SJSA1 (cell line): Measurements from ENCODE around the gene CHD9. TPM values are rescaled to one million over a fixed set of nuclear protein-coding genes. Genes with fewer than 3 reads are reported as not detected.
"Not testable (repeated sequence)": the region's sequence is repeated elsewhere in the genome, so short reads cannot be mapped to it uniquely, and the experiment has no call there.

ENCODE experiments used
- DNase-seq, 2 experiments: peaks; one replicate each; pipeline ENCODE4 v3.0.0-alpha.2; 2015 to 2020; ENCODE audit warnings: low spot score in 2 of 2, low read depth in 1 of 2
- H3K27ac ChIP-seq: fragments of 250-450 bp; sonication (Bioruptor Pico); 2 replicates; pipeline ENCODE4 v1.5.1; 2020; ENCODE audit warnings: mild to moderate bottlenecking, moderate library complexity
- H3K27me3 ChIP-seq: fragments of 250-450 bp; sonication (Bioruptor Pico); replicated peaks from 2 replicates; pipeline ENCODE4 v1.5.1; 2020; ENCODE audit warnings: mild to moderate bottlenecking, moderate library complexity
- H3K36me3 ChIP-seq: fragments of 250-450 bp; sonication (Bioruptor Pico); 2 replicates; pipeline ENCODE4 v1.5.1; 2020; ENCODE audit warnings: mild to moderate bottlenecking
- H3K4me1 ChIP-seq: fragments of 250-450 bp; sonication (Bioruptor Pico); replicated peaks from 2 replicates; pipeline ENCODE4 v1.6.1; 2021; ENCODE audit warnings: mild to moderate bottlenecking
- H3K4me3 ChIP-seq: fragments of 250-450 bp; sonication (Bioruptor Pico); 2 replicates; pipeline ENCODE4 v1.5.1; 2020; ENCODE audit warnings: mild to moderate bottlenecking
- H3K9me3 ChIP-seq: fragments of 250-450 bp; sonication (Bioruptor Pico); replicated peaks from 2 replicates; pipeline ENCODE4 v1.5.1; 2020; ENCODE audit warnings: mild to moderate bottlenecking
- total RNA-seq: library from RNA; depleted of rRNA; stranded (reverse); fragments of >200 nt; shearing (Covaris generic); gene quantifications from 2 replicates; pipeline ENCODE4 v1.2.3, GENCODE V29; 2014; rRNA removed

The CHD9 gene, protein sequence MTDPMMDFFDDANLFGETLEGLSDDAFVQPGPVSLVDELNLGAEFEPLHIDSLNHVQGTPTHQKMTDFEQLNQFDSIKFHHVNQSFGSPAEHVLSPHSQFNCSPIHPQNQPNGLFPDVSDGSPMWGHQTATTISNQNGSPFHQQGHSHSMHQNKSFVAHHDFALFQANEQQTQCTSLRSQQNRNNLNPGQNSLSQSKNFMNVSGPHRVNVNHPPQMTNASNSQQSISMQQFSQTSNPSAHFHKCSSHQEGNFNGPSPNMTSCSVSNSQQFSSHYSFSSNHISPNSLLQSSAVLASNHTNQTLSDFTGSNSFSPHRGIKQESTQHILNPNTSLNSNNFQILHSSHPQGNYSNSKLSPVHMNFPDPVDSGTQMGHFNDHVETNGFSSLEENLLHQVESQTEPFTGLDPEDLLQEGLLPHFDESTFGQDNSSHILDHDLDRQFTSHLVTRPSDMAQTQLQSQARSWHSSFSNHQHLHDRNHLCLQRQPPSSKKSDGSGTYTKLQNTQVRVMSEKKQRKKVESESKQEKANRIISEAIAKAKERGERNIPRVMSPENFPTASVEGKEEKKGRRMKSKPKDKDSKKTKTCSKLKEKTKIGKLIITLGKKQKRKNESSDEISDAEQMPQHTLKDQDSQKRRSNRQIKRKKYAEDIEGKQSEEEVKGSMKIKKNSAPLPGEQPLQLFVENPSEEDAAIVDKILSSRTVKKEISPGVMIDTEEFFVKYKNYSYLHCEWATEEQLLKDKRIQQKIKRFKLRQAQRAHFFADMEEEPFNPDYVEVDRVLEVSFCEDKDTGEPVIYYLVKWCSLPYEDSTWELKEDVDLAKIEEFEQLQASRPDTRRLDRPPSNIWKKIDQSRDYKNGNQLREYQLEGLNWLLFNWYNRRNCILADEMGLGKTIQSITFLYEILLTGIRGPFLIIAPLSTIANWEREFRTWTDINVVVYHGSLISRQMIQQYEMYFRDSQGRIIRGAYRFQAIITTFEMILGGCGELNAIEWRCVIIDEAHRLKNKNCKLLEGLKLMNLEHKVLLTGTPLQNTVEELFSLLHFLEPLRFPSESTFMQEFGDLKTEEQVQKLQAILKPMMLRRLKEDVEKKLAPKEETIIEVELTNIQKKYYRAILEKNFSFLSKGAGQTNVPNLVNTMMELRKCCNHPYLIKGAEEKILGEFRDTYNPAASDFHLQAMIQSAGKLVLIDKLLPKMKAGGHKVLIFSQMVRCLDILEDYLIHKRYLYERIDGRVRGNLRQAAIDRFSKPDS (N-terminal part only)
- total RNA-seq = 14.7 and 29.2 TPM in 2 replicates

DNA sequence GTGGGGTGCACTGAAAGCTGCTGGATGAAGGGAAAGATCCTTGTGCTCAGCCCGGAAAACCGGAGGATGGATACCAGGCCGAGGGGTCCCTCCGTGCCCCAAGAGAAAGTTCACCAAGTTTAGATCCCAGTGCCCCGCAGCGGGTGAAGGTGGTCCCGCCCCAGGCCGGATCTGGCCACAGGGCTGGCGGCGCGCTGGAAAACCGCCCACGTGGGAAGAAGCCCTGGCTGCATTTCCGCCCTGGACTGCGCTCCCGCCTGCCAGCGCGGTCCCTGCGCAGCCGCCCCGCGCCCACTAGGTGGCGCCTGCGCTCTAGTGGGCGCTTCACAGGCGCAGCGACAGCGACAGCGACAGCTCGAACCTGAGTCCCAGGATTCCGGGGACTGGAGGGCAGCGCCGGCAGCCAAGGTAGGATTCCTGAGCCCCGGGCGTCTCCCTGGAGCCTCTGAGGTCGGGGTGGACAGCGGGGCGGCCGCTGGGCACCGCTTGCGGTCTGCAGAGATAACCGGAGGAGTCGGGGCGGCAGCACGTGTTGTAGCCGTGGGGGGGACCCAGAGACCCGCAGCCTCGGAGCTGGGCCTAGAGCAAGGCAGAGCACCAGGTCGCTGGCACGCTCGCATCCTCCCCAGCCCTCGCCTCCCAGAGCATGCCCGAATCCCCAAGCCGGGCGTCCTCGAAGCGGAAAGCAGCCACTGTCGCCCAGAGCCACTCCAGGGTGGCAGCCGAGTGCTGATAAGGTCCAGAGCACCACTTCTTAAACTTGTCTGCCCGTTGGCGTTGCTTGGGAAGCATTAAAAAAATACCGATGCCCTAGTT lies at the start of gene CHD9:
Gene CHD9, plus strand, starts transcription at position 322 of the 816 bp plus-strand sequence. CDS start 101,099 bp downstream, outside the sequence.
- Histone ChIP-seq H3K9me3 (no peaks in the 10 kb centered on the region), H3K27me3 (no peaks in the 10 kb centered on the region), H3K27ac (peak within 1 kb of the TSS; percentile 55), H3K4me3 (peak within 1 kb of the TSS; percentile 61), H3K36me3 (no peaks in the 10 kb centered on the region), H3K4me1 (peaks cover 30% of the 10 kb centered on the region)
- DNase-seq = peak; percentile 81 to 91

DNA sequence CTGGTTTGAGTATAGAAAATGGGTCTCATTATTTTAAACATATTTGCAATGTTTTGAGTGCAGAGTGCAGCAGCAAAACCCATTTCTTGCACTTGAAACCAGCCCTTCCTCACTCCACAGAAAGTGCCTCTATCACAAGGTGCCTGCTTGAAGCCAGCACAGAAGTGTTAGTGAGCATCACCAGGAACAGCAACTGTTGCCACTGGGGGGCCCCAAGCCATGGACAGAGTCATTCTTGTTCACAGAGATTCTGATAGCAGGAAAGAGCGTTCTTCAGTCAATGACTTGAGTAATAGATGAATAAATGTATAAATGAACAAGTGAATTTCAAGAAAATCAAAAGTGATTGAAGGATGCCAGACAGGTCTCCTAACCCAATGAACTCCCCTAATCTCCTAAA lies 47.7 kb upstream of the CHD9 start:
- H3K9me3 ChIP-seq = no peaks in the 10 kb centered on the region
- H3K27ac ChIP-seq = no peak overlapping the region
- no peaks in the 10 kb centered on the region for H3K27me3 ChIP-seq
- no peak for DNase-seq
- no peaks in the 10 kb centered on the region for H3K36me3 ChIP-seq
- H3K4me1 ChIP-seq = no peaks in the 10 kb centered on the region
- no peak overlapping the region for H3K4me3 ChIP-seq

DNA sequence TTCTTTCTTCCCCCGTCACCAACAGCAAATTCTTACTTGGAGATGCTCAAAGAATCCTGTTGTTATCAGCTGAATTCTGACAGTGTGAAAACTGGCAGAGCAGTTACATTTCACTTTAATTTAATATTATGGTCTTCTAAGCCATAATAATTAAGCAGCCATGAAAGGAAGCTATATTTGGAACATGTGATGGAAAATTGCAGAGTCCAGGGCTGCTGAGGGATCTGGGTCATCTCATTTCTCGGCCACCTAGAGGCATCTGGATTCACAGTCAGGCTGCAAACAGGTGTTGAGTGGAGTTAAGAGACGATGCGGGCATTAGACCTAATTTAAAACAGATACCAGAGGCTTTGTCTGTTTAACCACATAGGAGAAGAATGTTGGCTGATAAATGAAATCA lies 40.5 kb upstream of the CHD9 start:
- H3K27me3 ChIP-seq = no peaks in the 10 kb centered on the region
- no peak for DNase-seq
- H3K4me1 ChIP-seq = no peaks in the 10 kb centered on the region
- H3K36me3 ChIP-seq = no peaks in the 10 kb centered on the region
- H3K27ac ChIP-seq = no peak overlapping the region
- no peak overlapping the region for H3K4me3 ChIP-seq
- no peaks in the 10 kb centered on the region for H3K9me3 ChIP-seq

DNA sequence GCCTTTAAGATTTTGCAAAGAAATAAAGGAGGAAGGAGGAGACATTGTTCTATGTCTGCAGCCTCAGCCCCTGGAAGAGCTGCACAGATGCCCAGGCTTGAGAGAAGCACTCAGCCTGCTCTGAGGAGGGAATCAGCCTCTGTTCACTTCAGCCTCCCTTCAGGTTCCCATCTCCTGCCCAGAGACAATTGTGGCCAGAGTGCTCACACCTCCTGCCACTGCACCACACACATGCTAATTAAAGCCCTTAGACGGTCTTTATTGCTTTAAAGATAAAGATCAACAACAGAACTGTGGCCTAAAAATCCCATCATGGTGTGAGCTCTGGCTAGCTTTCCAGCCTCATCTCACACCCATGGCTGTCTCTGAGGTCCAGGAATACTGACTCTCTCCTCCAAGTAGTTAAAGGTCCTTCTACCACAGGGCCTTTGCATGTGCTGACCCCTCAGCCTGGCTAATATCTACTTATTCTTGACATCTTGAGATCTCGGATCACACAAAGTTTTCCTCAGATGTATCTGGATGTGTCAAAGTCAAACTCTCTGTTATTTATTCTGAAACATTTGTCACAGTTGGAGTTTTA lies 35.9 kb upstream of the CHD9 start:
- Histone ChIP-seq H3K27ac (no peak overlapping the region), H3K9me3 (no peaks in the 10 kb centered on the region), H3K4me1 (no peaks in the 10 kb centered on the region), H3K36me3 (no peaks in the 10 kb centered on the region), H3K4me3 (no peak overlapping the region), H3K27me3 (no peaks in the 10 kb centered on the region)
- DNase-seq = no peak

DNA sequence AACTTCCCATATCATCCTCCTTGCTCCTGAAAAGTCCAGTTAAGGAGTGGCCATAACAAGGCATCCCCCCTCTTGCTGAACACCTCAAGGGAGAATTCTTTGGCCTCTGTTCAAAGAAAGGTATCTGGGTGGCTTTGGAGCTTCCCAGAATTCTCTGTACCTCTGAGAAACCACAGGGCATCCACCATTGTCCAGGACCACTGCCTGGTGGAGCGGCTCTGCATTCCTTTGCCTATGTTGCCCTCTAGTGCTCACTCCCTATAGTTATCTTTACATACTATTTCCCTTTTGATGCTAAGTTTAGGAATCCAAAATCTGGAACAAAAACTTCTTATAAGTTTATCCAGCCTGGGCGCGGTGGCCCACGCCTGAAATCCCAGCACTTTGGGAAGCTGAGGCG lies 32.4 kb upstream of the CHD9 start:
- no peaks in the 10 kb centered on the region for H3K4me1 ChIP-seq
- H3K27ac ChIP-seq = no peak overlapping the region
- H3K4me3 ChIP-seq = no peak overlapping the region
- no peaks in the 10 kb centered on the region for H3K27me3 ChIP-seq
- DNase-seq = peak; percentile 30 to 49
- no peaks in the 10 kb centered on the region for H3K9me3 ChIP-seq
- H3K36me3 ChIP-seq = no peaks in the 10 kb centered on the region

DNA sequence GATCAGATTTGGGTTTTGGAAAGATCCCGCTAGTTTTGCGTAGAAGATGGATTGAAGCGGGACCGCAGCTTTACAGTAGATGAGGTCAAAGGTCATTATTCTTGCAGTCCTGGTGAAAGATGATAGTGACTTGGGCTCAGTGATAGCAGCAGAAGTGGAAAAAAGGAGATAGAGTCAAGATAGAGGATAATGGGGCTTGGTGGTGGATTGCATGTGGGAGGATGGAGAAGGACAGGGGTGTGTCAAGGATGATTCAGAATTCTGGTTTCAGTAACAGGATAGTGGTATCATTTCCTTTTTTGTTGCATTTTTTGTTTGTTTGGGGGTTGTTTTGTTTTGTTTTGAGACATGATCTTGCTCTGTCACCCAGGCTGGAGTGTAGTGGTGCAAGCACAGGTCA lies 30.7 kb upstream of the CHD9 start:
- DNase-seq = no peak
- H3K4me1 ChIP-seq = no peaks in the 10 kb centered on the region
- no peak overlapping the region for H3K27ac ChIP-seq
- no peaks in the 10 kb centered on the region for H3K9me3 ChIP-seq
- H3K4me3 ChIP-seq = no peak overlapping the region
- no peaks in the 10 kb centered on the region for H3K36me3 ChIP-seq
- H3K27me3 ChIP-seq = no peaks in the 10 kb centered on the region

DNA sequence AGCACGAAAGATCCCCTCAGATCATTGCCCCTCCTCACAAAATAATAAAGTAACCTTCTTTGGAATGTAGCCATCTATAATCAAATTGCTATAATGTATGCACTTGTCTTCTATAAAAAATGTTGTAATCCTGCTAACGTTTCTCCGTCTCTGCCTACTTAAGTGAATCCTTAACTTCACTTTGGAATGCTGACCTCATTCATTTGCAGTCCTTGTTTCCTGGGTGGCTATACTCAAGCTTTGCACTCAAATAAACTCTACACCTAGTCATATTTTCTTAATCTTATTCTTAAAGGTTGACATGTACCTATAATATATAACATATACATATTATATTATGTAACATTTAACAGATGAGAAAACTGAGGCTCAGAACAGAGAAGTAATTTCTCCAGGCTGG lies 24.8 kb upstream of the CHD9 start:
- Histone ChIP-seq H3K27ac (no peak overlapping the region), H3K36me3 (no peaks in the 10 kb centered on the region), H3K4me3 (no peak overlapping the region), H3K9me3 (no peaks in the 10 kb centered on the region), H3K27me3 (no peaks in the 10 kb centered on the region), H3K4me1 (no peaks in the 10 kb centered on the region)
- DNase-seq = no peak

DNA sequence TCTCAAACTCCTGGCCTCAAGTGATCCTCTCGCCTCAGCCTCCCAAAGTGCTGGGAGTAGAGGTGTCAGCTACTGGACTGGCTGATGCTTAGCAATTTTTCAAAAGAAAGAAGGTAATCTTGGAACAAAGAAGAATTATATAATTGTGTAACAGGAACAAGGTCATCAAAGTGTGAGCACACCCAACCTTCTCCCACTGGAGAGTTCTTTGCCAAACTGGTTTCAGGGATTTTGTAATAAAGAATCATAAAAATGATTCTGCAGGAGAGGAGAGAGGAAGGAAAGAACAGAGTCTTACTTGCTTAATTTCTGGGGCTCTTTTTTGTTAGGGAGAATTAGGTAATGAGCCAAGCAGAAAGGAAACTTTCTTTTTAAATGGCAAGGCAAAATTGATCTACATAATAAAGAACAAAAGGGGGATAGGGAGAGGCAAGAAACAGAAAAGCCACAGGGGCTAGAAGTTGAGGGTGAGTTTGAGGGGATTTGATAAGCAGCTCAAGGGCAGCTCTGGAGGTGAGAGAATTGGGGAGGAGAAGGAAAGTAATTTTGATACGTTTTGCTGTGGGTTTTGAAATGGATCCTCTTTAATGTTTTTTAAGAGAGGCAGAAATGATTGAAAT lies 23.4 kb upstream of the CHD9 start:
- Histone ChIP-seq H3K4me1 (no peaks in the 10 kb centered on the region), H3K4me3 (no peak overlapping the region), H3K27ac (no peak overlapping the region), H3K9me3 (no peaks in the 10 kb centered on the region), H3K27me3 (no peaks in the 10 kb centered on the region), H3K36me3 (no peaks in the 10 kb centered on the region)
- no peak for DNase-seq

DNA sequence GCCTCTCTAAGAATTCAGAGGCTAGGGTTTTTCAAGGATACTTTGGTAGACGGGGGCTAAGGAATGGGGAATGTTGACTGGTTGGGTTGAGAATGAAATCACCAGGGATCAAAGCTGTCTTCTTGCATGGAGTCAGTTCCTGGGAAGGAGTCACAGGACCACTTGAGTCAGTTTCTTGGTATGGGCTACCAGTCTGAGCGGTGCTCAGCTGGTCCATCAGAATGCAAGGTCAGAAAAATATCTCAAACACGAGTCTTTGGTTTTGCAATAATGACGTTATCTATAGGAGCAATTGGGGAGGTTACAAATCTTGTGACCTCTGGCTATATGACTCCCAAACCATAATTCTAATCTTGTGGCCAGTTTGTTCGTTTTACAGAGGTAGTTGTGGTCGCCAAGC lies 20.5 kb upstream of the CHD9 start:
- no peak for DNase-seq
- Histone ChIP-seq H3K4me3 (no peak overlapping the region), H3K36me3 (no peaks in the 10 kb centered on the region), H3K27me3 (no peaks in the 10 kb centered on the region), H3K9me3 (no peaks in the 10 kb centered on the region), H3K27ac (no peak overlapping the region), H3K4me1 (no peaks in the 10 kb centered on the region)

DNA sequence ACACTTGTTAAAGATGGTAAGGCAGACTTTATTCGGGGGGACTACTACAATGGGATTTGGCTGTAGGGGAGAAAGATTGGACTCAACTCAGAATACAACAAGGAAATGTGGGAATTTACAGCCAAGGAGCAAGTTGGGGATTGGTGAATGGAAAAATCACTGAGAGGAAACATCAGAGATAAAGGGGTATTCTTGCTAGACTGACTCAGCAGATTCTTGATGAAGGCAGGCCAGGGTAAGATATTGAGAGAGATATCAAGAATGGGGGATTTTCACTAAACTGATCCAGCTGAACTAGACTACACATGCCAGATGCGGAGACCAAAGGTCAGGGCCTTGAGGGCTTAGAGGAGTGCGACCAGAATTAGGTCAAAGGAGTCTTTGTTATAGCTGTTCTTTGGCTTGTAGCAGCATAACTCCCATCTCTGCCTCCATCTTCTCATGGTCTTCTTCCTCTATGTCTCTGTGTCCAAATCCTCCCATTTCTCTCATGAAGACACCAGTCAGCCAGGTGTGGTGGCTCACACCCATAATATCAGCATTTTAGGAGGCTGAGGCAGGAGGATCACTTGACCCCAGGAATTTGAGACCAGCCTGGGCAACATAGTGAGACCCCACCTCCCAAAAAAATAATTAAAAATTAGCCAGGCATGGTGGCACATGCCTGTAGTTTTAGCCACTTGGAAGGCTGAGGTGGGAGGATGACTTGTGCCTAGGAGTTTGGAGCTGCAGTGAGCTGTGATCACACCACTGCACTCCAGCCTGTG lies 19.4 kb upstream of the CHD9 start:
- no peak for DNase-seq
- H3K4me3 ChIP-seq = no peak overlapping the region
- no peaks in the 10 kb centered on the region for H3K27me3 ChIP-seq
- H3K4me1 ChIP-seq = no peaks in the 10 kb centered on the region
- H3K36me3 ChIP-seq = no peaks in the 10 kb centered on the region
- H3K27ac ChIP-seq = no peak overlapping the region
- no peaks in the 10 kb centered on the region for H3K9me3 ChIP-seq

DNA sequence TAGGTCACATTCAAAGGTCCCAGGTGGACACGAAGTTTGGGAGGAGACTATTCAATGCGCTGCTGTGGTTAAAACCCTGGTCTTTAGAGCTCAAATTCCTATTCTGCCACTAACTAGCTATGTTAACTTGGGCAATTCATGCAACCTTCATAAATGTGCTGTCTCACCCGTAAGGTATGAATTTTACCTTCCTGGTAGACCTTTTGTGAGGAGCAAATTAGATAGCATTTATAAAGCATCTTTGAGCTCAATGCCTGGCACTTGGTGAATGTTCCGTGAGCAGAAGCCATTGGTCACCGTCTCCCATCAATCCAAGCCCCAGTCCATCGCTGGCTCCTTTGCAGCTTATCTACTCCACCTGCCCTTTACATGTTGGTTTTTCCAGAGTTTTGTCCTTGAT lies 18.7 kb upstream of the CHD9 start:
- no peaks in the 10 kb centered on the region for H3K27me3 ChIP-seq
- DNase-seq = no peak
- H3K36me3 ChIP-seq = no peaks in the 10 kb centered on the region
- H3K9me3 ChIP-seq = no peaks in the 10 kb centered on the region
- no peak overlapping the region for H3K27ac ChIP-seq
- H3K4me1 ChIP-seq = no peaks in the 10 kb centered on the region
- no peak overlapping the region for H3K4me3 ChIP-seq

DNA sequence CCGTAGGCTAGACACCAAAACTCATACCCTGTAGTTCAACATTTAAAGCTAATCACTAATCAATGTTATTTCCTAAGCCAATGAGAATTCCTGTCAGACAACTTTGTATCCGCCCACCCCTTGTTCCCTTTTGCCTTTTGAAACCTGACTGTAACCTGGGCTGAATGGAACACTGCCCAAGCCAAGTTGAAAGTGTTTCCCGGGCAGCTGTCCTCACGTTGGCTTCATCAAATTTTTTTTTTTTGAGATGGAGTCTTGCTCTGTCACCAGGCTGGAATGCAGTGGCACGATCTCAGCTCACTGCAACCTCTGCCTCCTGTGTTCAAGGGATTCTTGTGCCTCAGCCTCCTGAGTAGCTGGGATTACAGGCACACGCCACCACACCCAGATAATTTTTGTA lies 18.1 kb upstream of the CHD9 start:
- not testable (repeated sequence) for H3K4me1 ChIP-seq, DNase-seq, H3K27ac ChIP-seq, H3K4me3 ChIP-seq, H3K36me3 ChIP-seq, H3K9me3 ChIP-seq, H3K27me3 ChIP-seq
